ELF-1 (cell line): ENCODE data around the gene FOXF2.

Experiments used
- DNase-seq: peaks from one replicate; pipeline ENCODE4 v3.0.0-alpha.2; 2016; ENCODE audit warnings: low read depth, low spot score

Gene FOXF2

GRCh38 chr6:1378065-1379016 is 11.0 kb upstream of the FOXF2 start:
- DNase-seq: peak; percentile 54

GRCh38 chr6:1379017-1379787 is 10.2 kb upstream of the FOXF2 start:
- DNase-seq: peak; percentile 44

GRCh38 chr6:1379788-1380147 is 9.6 kb upstream of the FOXF2 start:
- DNase-seq: peak; percentile 32

GRCh38 chr6:1380625-1381427 is 8.6 kb upstream of the FOXF2 start:
- no peak for DNase-seq

- peak; percentile 67 for DNase-seq
Measured at GRCh38 chr6:1381481-1382330, 7.7 kb upstream of the FOXF2 start.

- DNase-seq: peak; percentile 52
Measured at GRCh38 chr6:1382331-1382882, 7.0 kb upstream of the FOXF2 start.

GRCh38 chr6:1382883-1383728 is 6.3 kb upstream of the FOXF2 start:
- peak; percentile 59 for DNase-seq

GRCh38 chr6:1383729-1384548 is 5.4 kb upstream of the FOXF2 start:
- DNase-seq: peak; percentile 49

- no peak for DNase-seq
Measured at GRCh38 chr6:1384549-1385128, 4.7 kb upstream of the FOXF2 start.

GRCh38 chr6:1385129-1386037 is 4.0 kb upstream of the FOXF2 start:
- DNase-seq: peak; percentile 55

GRCh38 chr6:1386038-1386709 is 3.2 kb upstream of the FOXF2 start:
- no peak for DNase-seq

- no peak for DNase-seq
Measured at GRCh38 chr6:1387538-1387875, 1.9 kb upstream of the FOXF2 start.

GRCh38 chr6:1387876-1388629 is 1.3 kb upstream of the FOXF2 start:
- peak; percentile 56 for DNase-seq

- no peak for DNase-seq
Measured at GRCh38 chr6:1388630-1389368, 577 bp upstream of the FOXF2 start.

- peak; percentile 61 for DNase-seq
Measured at GRCh38 chr6:1390133-1390945, 963 bp downstream of the FOXF2 start.
